ENCODE measurements around the gene PURB. TPM values are rescaled to one million over a fixed set of nuclear protein-coding genes. Genes with fewer than 3 reads are reported as not detected.

Gene PURB
- total RNA-seq, 3 donors from 2014 or later (not counting 1 experiment from before 2014, with no cell fraction given): 28.5 to 36.0 (median 33.7) TPM

- Histone ChIP-seq H3K9me3 (ENCODE audit: control insufficient read depth, insufficient read depth, low read length) (no peaks in the 10 kb centered on the region), H3K36me3 (ENCODE audit: control insufficient read depth, insufficient read depth, low read length) (no peaks in the 10 kb centered on the region), H3K4me1 (ENCODE audit: control insufficient read depth, insufficient read depth, low read length) (peaks cover 5% of the 10 kb centered on the region), H3K4me3 (ENCODE audit: low read length) (no peak overlapping the region), H3K27me3 (ENCODE audit: control insufficient read depth, insufficient read depth, low read length) (no peaks in the 10 kb centered on the region), H3K27ac (ENCODE audit: low read length) (no peak overlapping the region)
- Mint-ChIP-seq H3K36me3 (no peaks in the 10 kb centered on the region), H3K4me3 (no peak overlapping the region), H3K9me3 (no peaks in the 10 kb centered on the region), H3K4me1 (peaks cover 0 to 4% of the 10 kb centered on the region in 2 donors), H3K27ac (no peak overlapping the region), H3K27me3 (ENCODE audit: low read depth in 2 of 2) (no peaks in the 10 kb centered on the region)
- no peak for ATAC-seq
- intact Hi-C loops (cut with micrococcal nuclease): no loop called here
- no peak for TF ChIP-seq CTCF (IDR thresholded peaks at IDR 0.05)
- DNase-seq: no peak
Measured at GRCh38 chr7:44918029-44918428, 32.7 kb upstream of the PURB start.

DNA sequence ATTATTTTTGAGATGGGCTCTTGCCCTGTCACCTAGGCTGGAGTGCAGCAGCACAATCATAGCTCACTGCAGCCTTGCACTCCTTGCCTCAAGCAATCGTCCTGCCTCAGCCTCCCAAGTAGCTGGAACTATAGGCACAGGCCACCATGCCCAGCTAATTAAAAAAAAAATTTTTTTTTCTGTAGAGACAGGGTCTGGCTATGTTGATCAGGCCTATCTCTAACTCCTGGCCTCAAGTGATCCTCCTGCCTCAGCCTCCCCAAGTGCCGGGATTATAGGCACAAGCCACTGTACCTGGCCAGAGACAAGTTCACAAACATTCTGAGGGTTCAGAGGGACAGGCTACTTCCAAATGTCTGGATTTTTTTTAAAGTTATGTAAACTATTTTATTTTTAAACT, 32.1 kb upstream of the PURB start:
- H3K36me3 ChIP-seq (ENCODE audit: control insufficient read depth, insufficient read depth, low read length): no peaks in the 10 kb centered on the region
- no peaks in the 10 kb centered on the region for H3K36me3 Mint-ChIP-seq
- ATAC-seq (no peak), DNase-seq (no peak)
- no peak overlapping the region for H3K27ac ChIP-seq (ENCODE audit: low read length)
- H3K27ac Mint-ChIP-seq: no peak overlapping the region
- no peak overlapping the region for H3K4me3 ChIP-seq (ENCODE audit: low read length)
- no peak overlapping the region for H3K4me3 Mint-ChIP-seq
- no peaks in the 10 kb centered on the region for H3K27me3 Mint-ChIP-seq (ENCODE audit: low read depth in 2 of 2)
- H3K27me3 ChIP-seq (ENCODE audit: control insufficient read depth, insufficient read depth, low read length): no peaks in the 10 kb centered on the region
- H3K9me3 Mint-ChIP-seq: no peaks in the 10 kb centered on the region
- no peaks in the 10 kb centered on the region for H3K9me3 ChIP-seq (ENCODE audit: control insufficient read depth, insufficient read depth, low read length)
- H3K4me1 Mint-ChIP-seq: peaks cover 0 to 4% of the 10 kb centered on the region in 2 donors
- 100% methylated on average over 2 of the region's 2 CpGs for WGBS (ENCODE audit: insufficient coverage)
- intact Hi-C loops (cut with micrococcal nuclease): no loop called here
- no peak for TF ChIP-seq CTCF (IDR thresholded peaks at IDR 0.05)
- H3K4me1 ChIP-seq (ENCODE audit: control insufficient read depth, insufficient read depth, low read length): peaks cover 5% of the 10 kb centered on the region

DNA sequence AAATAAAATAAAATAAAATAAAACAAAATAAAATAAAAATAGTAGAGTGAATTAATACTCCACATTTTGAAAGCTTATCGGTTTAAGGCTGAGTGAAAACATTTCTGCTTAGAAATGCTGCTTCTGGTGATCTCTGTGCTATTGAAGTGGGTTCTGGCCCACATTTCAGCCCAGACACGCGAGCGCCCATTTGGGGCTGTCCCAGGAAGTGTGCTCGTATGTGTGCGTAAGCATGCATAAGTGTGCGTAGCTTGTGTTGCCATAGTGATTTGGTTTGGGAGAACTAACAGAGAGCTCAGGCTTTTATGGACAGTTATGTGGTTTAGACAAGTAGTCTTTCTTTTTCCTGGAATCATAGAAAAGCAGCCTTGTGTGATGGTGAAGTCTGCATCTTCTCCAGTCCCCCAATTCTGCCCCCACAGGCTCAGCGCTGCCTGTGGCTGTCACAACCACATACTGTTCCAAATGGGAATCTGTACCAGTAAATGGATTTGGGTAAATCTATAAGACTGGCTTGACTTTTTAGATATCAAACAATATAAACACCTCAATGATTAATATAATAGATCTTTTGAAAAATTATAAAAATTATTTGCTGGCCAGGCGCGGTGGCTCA, 29.8 kb upstream of the PURB start:
- WGBS (ENCODE audit: insufficient coverage): 28% methylated on average over 7 of the region's 10 CpGs
- Mint-ChIP-seq H3K4me3 (no peak overlapping the region), H3K27me3 (ENCODE audit: low read depth in 2 of 2) (no peaks in the 10 kb centered on the region), H3K27ac (peak overlapping the region in 1 of 2 donors; percentile 58), H3K36me3 (no peaks in the 10 kb centered on the region), H3K9me3 (no peaks in the 10 kb centered on the region), H3K4me1 (no peaks in the 10 kb centered on the region)
- no peak overlapping the region for H3K4me3 ChIP-seq (ENCODE audit: low read length)
- intact Hi-C loops (cut with micrococcal nuclease): no loop called here
- TF ChIP-seq CTCF (IDR thresholded peaks at IDR 0.05): no peak
- H3K27me3 ChIP-seq (ENCODE audit: control insufficient read depth, insufficient read depth, low read length): no peaks in the 10 kb centered on the region
- no peaks in the 10 kb centered on the region for H3K9me3 ChIP-seq (ENCODE audit: control insufficient read depth, insufficient read depth, low read length)
- H3K36me3 ChIP-seq (ENCODE audit: control insufficient read depth, insufficient read depth, low read length): no peaks in the 10 kb centered on the region
- DNase-seq (peak in 1 of 2 donors; percentile 90), ATAC-seq (peak; percentile 78 to 93 (median 89))
- H3K4me1 ChIP-seq (ENCODE audit: control insufficient read depth, insufficient read depth, low read length): no peaks in the 10 kb centered on the region
- no peak overlapping the region for H3K27ac ChIP-seq (ENCODE audit: low read length)

- Mint-ChIP-seq H3K4me1 (no peaks in the 10 kb centered on the region), H3K27me3 (ENCODE audit: low read depth in 2 of 2) (peaks cover 0 to 2% of the 10 kb centered on the region in 2 donors), H3K27ac (no peak overlapping the region), H3K9me3 (no peaks in the 10 kb centered on the region), H3K36me3 (no peaks in the 10 kb centered on the region), H3K4me3 (no peak overlapping the region)
- no peak overlapping the region for H3K27ac ChIP-seq (ENCODE audit: low read length)
- H3K4me1 ChIP-seq (ENCODE audit: control insufficient read depth, insufficient read depth, low read length): no peaks in the 10 kb centered on the region
- H3K36me3 ChIP-seq (ENCODE audit: control insufficient read depth, insufficient read depth, low read length): no peaks in the 10 kb centered on the region
- no peak overlapping the region for H3K4me3 ChIP-seq (ENCODE audit: low read length)
- ATAC-seq (no peak), DNase-seq (no peak)
- WGBS (ENCODE audit: insufficient coverage): 68% methylated on average over 6 of the region's 7 CpGs
- H3K27me3 ChIP-seq (ENCODE audit: control insufficient read depth, insufficient read depth, low read length): no peaks in the 10 kb centered on the region
- TF ChIP-seq CTCF (IDR thresholded peaks at IDR 0.05): no peak
- intact Hi-C loops (cut with micrococcal nuclease): no loop called here
- no peaks in the 10 kb centered on the region for H3K9me3 ChIP-seq (ENCODE audit: control insufficient read depth, insufficient read depth, low read length)
Measured at GRCh38 chr7:44912775-44913347, 27.5 kb upstream of the PURB start.

Data from natural killer cell (primary cell).